RWPE1 (cell line): ENCODE data around the gene SERPINA6.
"Not testable (repeated sequence)": the region's sequence is repeated elsewhere in the genome, so short reads cannot be mapped to it uniquely, and the experiment has no call there.

Experiments
- CTCF ChIA-PET: fragments of 350-600 bp; sonication (Branson Sonifier 250); formaldehyde crosslinking; extraction: SDS; loops from one replicate; lab custom pipeline; 2021; lab: Yijun Ruan, JAX
- POLR2A ChIA-PET: fragments of 400-600 bp; formaldehyde crosslinking; extraction: SDS; loops from one replicate; lab custom pipeline; 2020; ENCODE audit warnings: antibody characterized with exemption; ENCODE audit not compliant: low non-redundant PET; lab: Yijun Ruan, JAX
- DNase-seq: peaks from one replicate; pipeline ENCODE4 v3.0.0; 2012; ENCODE audit warnings: low spot score
- H3K27ac ChIP-seq: fragments of 450-650 bp; 2 replicates; pipeline ENCODE4 v1.5.1; 2017
- CTCF ChIP-seq: fragments of 450-650 bp; conservative IDR thresholded peaks from 2 replicates; pipeline ENCODE4 v1.5.1; 2017; ENCODE audit warnings: low read depth, mild to moderate bottlenecking

Gene SERPINA6, protein sequence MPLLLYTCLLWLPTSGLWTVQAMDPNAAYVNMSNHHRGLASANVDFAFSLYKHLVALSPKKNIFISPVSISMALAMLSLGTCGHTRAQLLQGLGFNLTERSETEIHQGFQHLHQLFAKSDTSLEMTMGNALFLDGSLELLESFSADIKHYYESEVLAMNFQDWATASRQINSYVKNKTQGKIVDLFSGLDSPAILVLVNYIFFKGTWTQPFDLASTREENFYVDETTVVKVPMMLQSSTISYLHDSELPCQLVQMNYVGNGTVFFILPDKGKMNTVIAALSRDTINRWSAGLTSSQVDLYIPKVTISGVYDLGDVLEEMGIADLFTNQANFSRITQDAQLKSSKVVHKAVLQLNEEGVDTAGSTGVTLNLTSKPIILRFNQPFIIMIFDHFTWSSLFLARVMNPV

DNA sequence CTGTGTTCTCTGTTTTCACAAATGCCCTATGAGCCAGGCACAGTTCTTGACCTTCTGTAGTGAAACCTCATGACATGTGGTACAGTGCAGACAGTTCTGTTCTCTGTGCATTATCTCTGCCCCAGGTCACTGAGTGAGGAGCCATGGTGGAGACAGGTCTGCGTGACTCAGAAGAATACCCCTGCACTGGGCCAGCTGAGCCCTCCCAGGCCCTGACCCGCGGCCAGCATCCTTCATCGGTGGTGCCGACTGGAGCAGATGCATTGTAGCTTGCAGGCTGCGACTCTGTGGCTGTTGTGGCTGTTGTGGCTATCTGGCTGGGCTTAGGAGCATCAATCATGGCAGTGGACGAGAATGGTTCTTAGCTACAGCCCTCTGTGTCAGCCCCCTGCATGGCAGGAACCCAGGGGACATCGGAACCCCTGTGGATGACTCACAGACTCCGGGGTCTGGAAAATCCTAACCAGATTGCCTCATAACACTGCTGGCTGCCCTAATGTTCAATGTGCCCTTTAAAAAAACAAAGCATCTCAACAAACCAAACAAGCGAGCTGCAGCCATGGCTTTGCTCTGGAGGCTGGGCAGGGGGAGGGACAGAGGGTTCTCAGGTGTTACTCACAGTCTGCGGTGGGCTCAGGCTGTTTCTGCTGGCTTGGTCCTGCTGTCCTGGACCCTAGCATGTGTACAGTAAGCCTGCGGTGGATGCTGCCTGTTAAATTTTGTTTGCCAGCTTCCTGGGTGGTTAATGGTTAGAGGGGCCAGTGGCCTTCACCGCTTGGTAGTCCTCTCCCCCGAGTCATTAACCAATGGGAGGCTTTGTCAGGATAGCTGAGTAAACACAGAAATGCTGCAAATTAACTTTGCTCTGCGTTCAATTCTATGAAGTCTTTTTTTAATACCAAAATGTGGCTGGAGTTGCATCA, at the start of gene SERPINA6:
TSS of gene SERPINA6 (minus strand) at position 689 of the 923 bp plus-strand sequence. CDS start 8,688 bp downstream, outside the sequence.
- no peak for DNase-seq
- ChIA-PET CTCF (no interaction called here), POLR2A (no interaction called here)
- no peak for TF ChIP-seq CTCF
- H3K27ac ChIP-seq, result peak within 1 kb of the TSS; percentile 7; the same call in 1 of the 2 replicates

DNA sequence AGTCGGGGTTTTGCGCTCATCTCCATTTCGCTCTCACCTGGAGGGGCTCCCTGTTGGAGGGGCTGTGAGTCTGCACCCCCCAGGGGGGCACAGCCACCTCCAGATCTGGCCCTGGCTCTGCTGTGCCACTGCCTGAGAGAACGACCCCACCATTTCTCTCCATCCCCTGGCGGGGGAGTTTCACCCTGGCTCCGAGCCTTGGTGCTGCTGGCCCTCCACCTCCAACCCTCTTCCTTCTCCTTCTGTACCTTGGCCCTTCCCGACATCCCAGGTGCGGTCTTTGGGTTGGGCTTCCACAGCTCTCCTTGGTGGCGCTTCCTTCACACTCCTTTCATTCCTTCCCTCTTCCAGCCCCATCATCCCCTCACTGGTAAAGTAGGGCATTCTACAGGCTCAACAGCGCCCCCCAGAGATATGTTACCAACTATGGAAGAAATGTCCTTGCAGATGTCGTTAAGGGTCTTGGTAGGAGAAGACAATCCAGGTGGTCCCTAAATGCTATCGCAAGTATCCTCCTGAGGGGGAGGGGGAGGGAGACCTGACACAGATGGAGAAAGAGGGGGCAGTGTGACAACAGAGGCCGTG, 49.0 kb upstream of the SERPINA6 start:
- no peak; the same call in 1 of the 2 replicates for TF ChIP-seq CTCF
- ChIA-PET POLR2A (no interaction called here), CTCF (interaction anchor here (0.8 kb wide), 1 partner anchor 52 kb away, joined by 3 read pairs; no protein-coding TSS in a partner anchor)
- 0 out of 2 replicates have a peak overlapping the region, but pooled peaks have one; percentile 48 for H3K27ac ChIP-seq
- DNase-seq, result no peak

DNA sequence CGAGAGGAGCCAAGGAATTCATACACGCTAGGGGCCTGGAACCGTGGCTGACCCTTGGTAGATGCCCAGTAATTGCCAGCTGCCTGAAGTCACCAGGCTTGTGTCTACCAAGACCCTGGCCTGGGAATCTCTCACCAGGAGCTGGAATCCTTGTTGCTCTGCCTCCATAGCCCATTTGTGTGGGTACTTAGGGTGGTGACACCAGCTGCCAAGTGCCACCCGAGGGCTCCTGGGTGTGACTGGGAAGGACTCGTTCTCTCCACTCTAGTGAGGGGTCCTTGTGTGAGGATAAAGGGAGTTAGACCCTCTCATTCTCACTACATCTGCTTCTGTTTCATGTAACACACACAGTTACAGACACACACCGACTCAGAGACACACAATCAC, 47.4 kb upstream of the SERPINA6 start:
- H3K27ac ChIP-seq, result no peak overlapping the region
- ChIA-PET CTCF (no interaction called here), POLR2A (no interaction called here)
- DNase-seq, result no peak
- no peak for TF ChIP-seq CTCF

- POLR2A ChIA-PET, DNase-seq, H3K27ac ChIP-seq: not testable (repeated sequence)
- CTCF ChIA-PET, result interaction anchor here (0.5 kb wide), 1 partner anchor 37 kb away, joined by 3 read pairs; no protein-coding TSS in a partner anchor
These were observed 46.8 kb upstream of the SERPINA6 start for GRCh38 chr14:94369766-94370523.

GRCh38 chr14:94368956-94369355, 45.8 kb upstream of the SERPINA6 start:
- ChIA-PET POLR2A (no interaction called here), CTCF (interaction anchor here (0.5 kb wide), 1 partner anchor 36 kb away, joined by 3 read pairs; no protein-coding TSS in a partner anchor)
- H3K27ac ChIP-seq, result no peak overlapping the region

More at GRCh38 chr14:94368956-94369355, 45.8 kb upstream of the SERPINA6 start:
- no peak for DNase-seq
- TF ChIP-seq CTCF, result no peak
